Neuronal stem cell (in vitro differentiated cells): ENCODE measurements around the gene PMF1. TPM values are rescaled to one million over a fixed set of nuclear protein-coding genes. Genes with fewer than 3 reads are reported as not detected.

Experiments used
- DNase-seq: peaks from one replicate; pipeline ENCODE4 v3.0.0-alpha.2; 2013; ENCODE audit warnings: low spot score
- H2AFZ ChIP-seq: one replicate; pipeline ENCODE4 v1.6.1; 2013; ENCODE audit warnings: mild to moderate bottlenecking, low read length, inconsistent platforms
- H2AK5ac ChIP-seq: 2 replicates; pipeline ENCODE4 v1.6.1; 2013; ENCODE audit warnings: low read depth, mild to moderate bottlenecking, inconsistent platforms, low read length, moderate library complexity, mixed read lengths
- H2BK120ac ChIP-seq: 2 replicates; pipeline ENCODE4 v1.6.1; 2013; ENCODE audit warnings: low read depth, mild to moderate bottlenecking, inconsistent platforms, low read length, moderate library complexity, mixed read lengths
- H2BK12ac ChIP-seq: one replicate; pipeline ENCODE4 v1.6.1; 2013; ENCODE audit warnings: low read length, inconsistent platforms
- H2BK15ac ChIP-seq: 2 replicates; pipeline ENCODE4 v1.6.1; 2013; ENCODE audit warnings: mild to moderate bottlenecking, low read length, inconsistent platforms, mixed read lengths
- H2BK5ac ChIP-seq: one replicate; pipeline ENCODE4 v1.6.1; 2013; ENCODE audit warnings: inconsistent platforms, mild to moderate bottlenecking, low read length, moderate library complexity
- H3K14ac ChIP-seq: one replicate; pipeline ENCODE4 v1.6.1; 2013; ENCODE audit warnings: low read length, inconsistent platforms
- H3K18ac ChIP-seq: 2 replicates; pipeline ENCODE4 v1.6.1; 2013; ENCODE audit warnings: low read length, inconsistent platforms
- H3K23ac ChIP-seq: 2 replicates; pipeline ENCODE4 v1.6.1; 2013; ENCODE audit warnings: low read depth, mild to moderate bottlenecking, mixed read lengths, low read length, inconsistent platforms; ENCODE audit not compliant: poor library complexity
- H3K27ac ChIP-seq: replicated peaks from 3 replicates; pipeline ENCODE4 v1.5.1; 2013; ENCODE audit warnings: low read length, inconsistent platforms
- H3K27me3 ChIP-seq, 3 experiments: 2 replicates each; pipeline ENCODE4 v1.6.1; 2013; ENCODE audit warnings: low read length in 3 of 3, mild to moderate bottlenecking in 2 of 3, inconsistent platforms in 1 of 3, low read depth in 1 of 3, mixed read lengths in 1 of 3, moderate library complexity in 1 of 3; ENCODE audit not compliant: control insufficient read depth in 3 of 3, insufficient read depth in 3 of 3
- H3K36me3 ChIP-seq, 2 donors: replicated peaks in 1 of 2; 2 replicates each; pipeline ENCODE4 v1.6.1; 2013; ENCODE audit warnings: low read length in 2 of 2; ENCODE audit not compliant: control insufficient read depth in 2 of 2, insufficient read depth in 2 of 2
- H3K4ac ChIP-seq: 2 replicates; pipeline ENCODE4 v1.6.1; 2013; ENCODE audit warnings: inconsistent platforms, mild to moderate bottlenecking, low read length, moderate library complexity
- H3K4me1 ChIP-seq, 2 donors: 1 replicate in 1 of 2; 2 replicates in 1 of 2; pipeline ENCODE4 v1.6.1; 2013; ENCODE audit warnings: low read length in 2 of 2, low read depth in 1 of 2; ENCODE audit not compliant: control insufficient read depth in 2 of 2, insufficient read depth in 1 of 2
- H3K4me2 ChIP-seq: one replicate; pipeline ENCODE4 v1.6.1; 2013; ENCODE audit warnings: mild to moderate bottlenecking, low read length, inconsistent platforms; ENCODE audit not compliant: insufficient read depth, poor library complexity, severe bottlenecking
- H3K4me3 ChIP-seq, 2 donors: 2 replicates each; pipeline ENCODE4 v1.5.1; 2013; ENCODE audit warnings: low read length in 2 of 2, mild to moderate bottlenecking in 2 of 2, inconsistent platforms in 1 of 2, moderate library complexity in 1 of 2
- H3K79me1 ChIP-seq: one replicate; pipeline ENCODE4 v1.6.1; 2013; ENCODE audit warnings: low read depth, mild to moderate bottlenecking, inconsistent platforms, low read length, moderate library complexity
- H3K9ac ChIP-seq: one replicate; pipeline ENCODE4 v1.6.1; 2013; ENCODE audit warnings: mild to moderate bottlenecking, low read depth, low read length, inconsistent platforms; ENCODE audit not compliant: poor library complexity
- H3K9me3 ChIP-seq, 2 donors: replicated peaks in 1 of 2; 2 replicates each; pipeline versions ENCODE3 to v1.6.1; 2013; ENCODE audit warnings: low read length in 2 of 2, mild to moderate bottlenecking in 2 of 2, inconsistent platforms in 1 of 2, low read depth in 1 of 2, mixed read lengths in 1 of 2, moderate library complexity in 1 of 2; ENCODE audit not compliant: control insufficient read depth in 2 of 2, insufficient read depth in 1 of 2
- H4K8ac ChIP-seq: one replicate; pipeline ENCODE4 v1.6.1; 2013; ENCODE audit warnings: low read depth, mild to moderate bottlenecking, inconsistent platforms, low read length, moderate library complexity
- H4K91ac ChIP-seq: one replicate; pipeline ENCODE4 v1.6.1; 2013; ENCODE audit warnings: low read length, low read depth, mild to moderate bottlenecking, inconsistent platforms; ENCODE audit not compliant: poor library complexity
- WGBS, 2 donors: extraction: QIAGEN DNeasy Blood & Tissue Kit; methylation state at CpG; one replicate each; pipeline ENCODE4 v1.1.7; 2013; ENCODE audit warnings: missing lambda C conversion rate in 2 of 2, mixed read lengths in 1 of 2; ENCODE audit not compliant: insufficient read length in 2 of 2, insufficient replicate concordance in 1 of 2; ENCODE audit errors: extremely low coverage in 2 of 2; 5-methylcytosine and 5-hydroxymethylcytosine counted together
- small RNA-seq: library from polyadenylated mRNA; stranded (forward); fragments of <200 nt; extraction: miRNeasy Mini kit (QIAGEN cat#:217004); gene quantifications from one replicate; pipeline ENCODE3, GENCODE V24; 2013; ENCODE audit not compliant: insufficient read depth

The PMF1 gene

GRCh38 chr1:156285437-156285836 lies 72.6 kb downstream of the PMF1 start:
- Histone ChIP-seq H3K9ac (peak overlapping the region; percentile 31), H2AFZ (no peak overlapping the region), H2BK5ac (no peak overlapping the region), H3K4me3 (no peak overlapping the region), H3K27me3 (no peaks in the 10 kb centered on the region), H2BK15ac (no peak overlapping the region), H3K14ac (no peak overlapping the region), H3K18ac (no peak overlapping the region), H2BK120ac (no peak overlapping the region), H3K9me3 (no peaks in the 10 kb centered on the region), H3K79me1 (peaks cover 4% of the 10 kb centered on the region), H3K4me2 (no peak overlapping the region), H3K23ac (no peak overlapping the region), H4K8ac (no peak overlapping the region), H3K4me1 (peaks cover 11 to 12% of the 10 kb centered on the region in 2 donors), H4K91ac (no peak overlapping the region), H2AK5ac (no peak overlapping the region), H2BK12ac (no peak overlapping the region), H3K36me3 (peaks cover 0 to 6% of the 10 kb centered on the region in 2 donors), H3K4ac (no peak overlapping the region), H3K27ac (no peak overlapping the region)
- DNase-seq = no peak
- no CpG with 5 or more reads among the region's 21 CpGs for WGBS, 2 donors

DNA sequence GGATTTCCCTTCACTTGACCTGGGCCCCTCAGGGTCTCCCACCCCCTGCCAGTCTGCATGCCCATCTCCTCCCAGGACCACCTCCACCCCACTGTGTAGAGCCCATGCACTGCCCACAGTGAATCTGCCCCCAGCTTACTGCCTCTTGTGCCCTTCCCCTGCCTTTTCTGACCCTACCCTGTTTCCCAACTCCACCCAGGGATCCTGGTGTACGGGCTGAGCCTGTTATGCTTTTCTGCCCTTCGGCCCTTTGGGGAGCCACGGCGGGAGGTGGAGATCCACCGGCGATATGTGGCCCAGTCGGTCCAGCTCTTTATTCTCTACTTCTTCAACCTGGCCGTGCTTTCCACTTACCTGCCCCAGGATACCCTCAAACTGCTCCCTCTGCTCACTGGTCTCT lies 73.3 kb downstream of the PMF1 start:
- Histone ChIP-seq H3K27me3 (no peaks in the 10 kb centered on the region), H3K9me3 (no peaks in the 10 kb centered on the region), H3K27ac (no peak overlapping the region), H3K14ac (no peak overlapping the region), H3K18ac (no peak overlapping the region), H4K8ac (no peak overlapping the region), H2BK15ac (no peak overlapping the region), H2BK120ac (no peak overlapping the region), H2AFZ (no peak overlapping the region), H3K4me1 (peaks cover 9 to 11% of the 10 kb centered on the region in 2 donors), H3K23ac (no peak overlapping the region), H3K4me2 (no peak overlapping the region), H3K4me3 (no peak overlapping the region), H2AK5ac (no peak overlapping the region), H3K4ac (no peak overlapping the region), H3K79me1 (peaks cover 3% of the 10 kb centered on the region), H2BK12ac (no peak overlapping the region), H3K36me3 (peaks cover 0 to 4% of the 10 kb centered on the region in 2 donors), H3K9ac (no peak overlapping the region), H2BK5ac (no peak overlapping the region), H4K91ac (no peak overlapping the region)
- no peak for DNase-seq
- WGBS, 2 donors = no CpG with 5 or more reads among the region's 8 CpGs

Small RNA genes lying within 50 kb of the gene (small RNA-seq; reads per million reads assigned to genes)
- not detected for gene RF00568
